Activated CD8-positive, alpha-beta memory T cell treated with anti-CD3 and anti-CD28 coated beads, Interleukin-2, amount 10 ng/mL, durations not matched to agents 7 days and 5 days (primary cell): ENCODE measurements around the gene MEIS2. TPM values are rescaled to one million over a fixed set of nuclear protein-coding genes. Genes with fewer than 3 reads are reported as not detected.

Source experiments
- ATAC-seq: fragments of 150-1000 bp; cut with Tn5 transposase; one replicate; pipeline ENCODE4 v1.10.0; 2021; ENCODE audit warnings: moderate library complexity
- CTCF ChIA-PET: fragments of 350-600 bp; sonication (Branson Sonifier 250); formaldehyde crosslinking; loops from one replicate; lab custom pipeline; 2021; ENCODE audit warnings: antibody characterized with exemption; lab: Charles Lee
- DNase-seq: peaks from one replicate; pipeline ENCODE4 v3.0.0-alpha.2; 2020
- H3K27ac Mint-ChIP-seq: one replicate; pipeline ENCODE4 v1.8.0; 2021; ENCODE audit warnings: mild to moderate bottlenecking, mixed read lengths
- H3K27me3 Mint-ChIP-seq: one replicate; pipeline ENCODE4 v1.8.0; 2021; ENCODE audit warnings: mixed read lengths
- H3K36me3 Mint-ChIP-seq: one replicate; pipeline ENCODE4 v1.8.0; 2021; ENCODE audit warnings: mild to moderate bottlenecking, mixed read lengths
- H3K4me1 Mint-ChIP-seq: one replicate; pipeline ENCODE4 v1.8.0; 2021; ENCODE audit warnings: mixed read lengths
- H3K4me3 Mint-ChIP-seq: one replicate; pipeline ENCODE4 v1.8.0; 2021; ENCODE audit warnings: mild to moderate bottlenecking, moderate library complexity, mixed read lengths
- H3K9me3 Mint-ChIP-seq: one replicate; pipeline ENCODE4 v1.8.0; 2022; ENCODE audit warnings: low read depth, mixed read lengths
- total RNA-seq, 2 experiments: library from RNA; stranded (reverse); gene quantifications; one replicate each; pipeline ENCODE4 v1.2.3, GENCODE V29; 2021

Gene MEIS2
- total RNA-seq, 2 experiments from 2014 or later, result 0.07 TPM; not detected in 1

DNA sequence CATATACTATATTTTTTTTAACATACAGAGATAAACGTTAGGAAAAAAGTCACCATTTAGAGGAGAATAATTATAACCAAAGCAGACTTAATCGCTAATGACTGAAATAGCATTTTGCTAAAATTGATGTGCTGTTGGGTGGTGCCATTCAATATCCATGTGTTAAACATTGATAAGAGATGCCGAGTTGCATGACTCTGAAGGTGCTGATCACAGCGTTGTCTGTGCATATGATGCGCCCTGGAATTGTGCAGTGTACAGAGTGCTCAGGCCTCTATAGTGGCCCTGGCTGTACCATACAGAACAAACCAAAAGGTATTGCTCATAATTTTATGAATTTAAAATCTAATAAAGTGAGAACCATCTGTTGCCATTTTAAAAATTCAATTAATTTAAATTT is 168.3 kb downstream of the MEIS2 start:
- H3K27me3 Mint-ChIP-seq, result no peaks in the 10 kb centered on the region
- CTCF ChIA-PET, result no interaction called here

GRCh38 chr15:36931434-36931833 is 168.9 kb downstream of the MEIS2 start:
- DNase-seq (no peak), ATAC-seq (no peak)
- no peaks in the 10 kb centered on the region for H3K27me3 Mint-ChIP-seq
- no peaks in the 10 kb centered on the region for H3K4me1 Mint-ChIP-seq
- no peak overlapping the region for H3K27ac Mint-ChIP-seq
- CTCF ChIA-PET, result no interaction called here
- peaks cover 2% of the 10 kb centered on the region for H3K9me3 Mint-ChIP-seq
- no peak overlapping the region for H3K4me3 Mint-ChIP-seq
- H3K36me3 Mint-ChIP-seq, result no peaks in the 10 kb centered on the region

More for the DNA sequence above, 168.3 kb downstream of the MEIS2 start:
- DNase-seq (no peak), ATAC-seq (no peak)
- no peaks in the 10 kb centered on the region for H3K4me1 Mint-ChIP-seq
- H3K9me3 Mint-ChIP-seq, result peaks cover 2% of the 10 kb centered on the region
- H3K27ac Mint-ChIP-seq, result no peak overlapping the region
- no peak overlapping the region for H3K4me3 Mint-ChIP-seq
- H3K36me3 Mint-ChIP-seq, result no peaks in the 10 kb centered on the region

- H3K4me3 Mint-ChIP-seq, result no peak overlapping the region
- DNase-seq (no peak), ATAC-seq (no peak)
- no peaks in the 10 kb centered on the region for H3K4me1 Mint-ChIP-seq
- H3K36me3 Mint-ChIP-seq, result no peaks in the 10 kb centered on the region
- peaks cover 2% of the 10 kb centered on the region for H3K9me3 Mint-ChIP-seq
- H3K27me3 Mint-ChIP-seq, result no peaks in the 10 kb centered on the region
- CTCF ChIA-PET, result no interaction called here
- H3K27ac Mint-ChIP-seq, result no peak overlapping the region
Observed at GRCh38 chr15:36926427-36926825, 173.9 kb downstream of the MEIS2 start.

DNA sequence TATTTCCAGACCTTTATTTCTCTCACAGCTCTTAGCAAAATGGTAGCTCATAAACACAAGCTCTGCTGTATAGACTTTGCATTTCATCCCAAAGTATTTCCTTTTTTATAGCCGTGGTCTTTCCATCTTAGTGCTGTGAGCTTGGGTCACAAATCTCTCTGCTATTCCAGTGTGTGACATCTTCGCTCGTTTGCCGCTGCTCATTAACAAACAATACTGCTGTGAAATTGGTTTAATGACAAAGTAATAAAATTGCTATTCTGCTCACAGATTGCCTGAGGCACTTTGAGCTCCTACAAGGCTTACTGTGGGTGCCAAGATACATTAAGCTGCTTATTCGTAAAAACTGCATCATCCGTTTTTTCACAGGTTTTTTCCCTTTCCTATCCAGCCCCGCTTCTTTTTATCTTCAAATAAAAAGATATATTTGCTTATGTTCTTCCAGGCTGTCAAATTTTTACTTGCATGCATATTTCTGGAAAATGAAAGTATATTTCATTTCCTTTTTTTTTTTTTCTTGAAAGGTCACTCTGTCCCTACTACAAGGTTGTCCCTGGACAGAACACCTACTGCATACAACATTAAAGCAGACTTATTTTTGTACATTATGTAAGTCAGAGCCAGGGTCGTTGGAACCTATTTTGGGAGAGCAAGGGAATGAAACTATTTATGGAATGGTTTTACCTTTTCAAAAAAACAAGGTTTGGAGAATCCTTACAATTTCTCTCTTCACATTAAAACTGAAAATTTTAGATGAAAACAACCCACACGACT is 174.5 kb downstream of the MEIS2 start:
- CTCF ChIA-PET, result no interaction called here
- Mint-ChIP-seq H3K9me3 (peaks cover 2% of the 10 kb centered on the region), H3K4me3 (no peak overlapping the region), H3K27ac (no peak overlapping the region), H3K36me3 (no peaks in the 10 kb centered on the region), H3K27me3 (no peaks in the 10 kb centered on the region), H3K4me1 (no peaks in the 10 kb centered on the region)
- ATAC-seq, result no peak
- no peak for DNase-seq

- H3K4me3 Mint-ChIP-seq, result no peak overlapping the region
- peaks cover 2% of the 10 kb centered on the region for H3K9me3 Mint-ChIP-seq
- H3K4me1 Mint-ChIP-seq, result no peaks in the 10 kb centered on the region
- DNase-seq (no peak), ATAC-seq (no peak)
- CTCF ChIA-PET, result no interaction called here
- H3K27me3 Mint-ChIP-seq, result no peaks in the 10 kb centered on the region
- H3K27ac Mint-ChIP-seq, result no peak overlapping the region
- H3K36me3 Mint-ChIP-seq, result no peaks in the 10 kb centered on the region
Observed at GRCh38 chr15:36925049-36925448, 175.3 kb downstream of the MEIS2 start.

DNA sequence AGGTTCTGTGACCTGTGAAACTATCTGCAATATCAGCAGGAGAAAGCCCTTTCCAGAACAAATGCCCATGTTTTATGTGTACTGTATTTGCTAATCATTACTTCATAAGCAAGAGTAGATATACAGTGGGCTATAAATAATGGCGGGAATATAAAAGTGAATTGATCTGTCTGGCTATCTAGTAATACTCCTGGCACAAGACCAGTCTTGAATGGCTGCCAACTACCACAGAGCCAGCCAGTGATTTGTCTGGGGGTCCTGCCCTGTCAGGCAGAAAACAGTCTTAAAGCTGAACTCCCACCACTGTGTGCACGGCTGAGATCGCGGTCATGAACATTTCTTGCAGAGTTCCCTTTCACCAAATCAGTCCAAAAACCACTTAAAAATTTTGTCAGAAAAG is 176.3 kb downstream of the MEIS2 start:
- no peak overlapping the region for H3K27ac Mint-ChIP-seq
- no peak overlapping the region for H3K4me3 Mint-ChIP-seq
- H3K9me3 Mint-ChIP-seq, result peaks cover 2% of the 10 kb centered on the region
- CTCF ChIA-PET, result no interaction called here
- ATAC-seq, result no peak
- no peaks in the 10 kb centered on the region for H3K27me3 Mint-ChIP-seq
- no peak for DNase-seq
- no peaks in the 10 kb centered on the region for H3K36me3 Mint-ChIP-seq
- no peaks in the 10 kb centered on the region for H3K4me1 Mint-ChIP-seq

DNA sequence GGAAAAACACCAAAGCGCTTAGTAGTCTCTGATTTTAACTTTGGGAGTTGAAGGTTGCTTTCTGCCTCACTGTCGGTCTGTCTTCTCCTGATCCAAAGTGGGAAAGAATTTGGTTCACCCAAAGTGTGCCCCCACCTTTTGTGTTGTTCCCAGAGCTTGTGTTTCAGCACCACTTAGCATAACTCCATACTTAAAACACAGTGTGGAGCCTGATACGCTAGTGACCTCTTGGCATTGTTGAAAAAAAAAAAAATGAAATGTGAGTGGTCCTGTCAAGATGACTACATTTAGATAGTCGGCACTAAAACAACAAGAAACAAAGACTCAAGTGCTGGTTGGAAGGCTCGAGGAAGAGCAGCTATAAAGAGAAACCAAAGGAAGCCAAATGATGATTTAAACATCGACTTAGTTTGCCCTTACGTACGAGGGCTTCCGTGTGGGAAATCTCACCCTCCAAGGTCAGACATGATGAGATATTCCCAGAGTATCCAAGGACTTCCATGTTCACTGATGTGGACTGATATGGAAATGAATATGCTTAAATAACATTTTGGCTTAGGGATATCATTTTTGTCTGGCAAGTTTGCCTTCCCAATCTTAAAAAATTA is 178.8 kb downstream of the MEIS2 start:
- no peak for ATAC-seq
- Mint-ChIP-seq H3K27me3 (no peaks in the 10 kb centered on the region), H3K27ac (no peak overlapping the region)

GRCh38 chr15:36917411-36918267 is 182.7 kb downstream of the MEIS2 start:
- Mint-ChIP-seq H3K36me3 (no peaks in the 10 kb centered on the region), H3K4me1 (no peaks in the 10 kb centered on the region), H3K4me3 (no peak overlapping the region), H3K27ac (no peak overlapping the region), H3K27me3 (no peaks in the 10 kb centered on the region), H3K9me3 (no peaks in the 10 kb centered on the region)
- DNase-seq, result no peak
- no peak for ATAC-seq
- CTCF ChIA-PET, result no interaction called here

More for the DNA sequence above, 178.8 kb downstream of the MEIS2 start:
- no peaks in the 10 kb centered on the region for H3K36me3 Mint-ChIP-seq
- H3K4me3 Mint-ChIP-seq, result no peak overlapping the region
- no peak for DNase-seq
- CTCF ChIA-PET, result no interaction called here
- H3K9me3 Mint-ChIP-seq, result no peaks in the 10 kb centered on the region
- H3K4me1 Mint-ChIP-seq, result no peaks in the 10 kb centered on the region

- Mint-ChIP-seq H3K27ac (no peak overlapping the region), H3K27me3 (no peaks in the 10 kb centered on the region), H3K36me3 (no peaks in the 10 kb centered on the region), H3K4me1 (no peaks in the 10 kb centered on the region), H3K4me3 (no peak overlapping the region), H3K9me3 (no peaks in the 10 kb centered on the region)
- no peak for ATAC-seq
- DNase-seq, result no peak
- CTCF ChIA-PET, result no interaction called here
Observed at GRCh38 chr15:36914960-36915808, 185.2 kb downstream of the MEIS2 start.

GRCh38 chr15:36914466-36914865 is 185.9 kb downstream of the MEIS2 start:
- CTCF ChIA-PET, result no interaction called here
- Mint-ChIP-seq H3K9me3 (no peaks in the 10 kb centered on the region), H3K4me1 (no peaks in the 10 kb centered on the region), H3K36me3 (no peaks in the 10 kb centered on the region), H3K27ac (no peak overlapping the region), H3K4me3 (no peak overlapping the region), H3K27me3 (no peaks in the 10 kb centered on the region)
- ATAC-seq (no peak), DNase-seq (no peak)

GRCh38 chr15:36912311-36912712 is 188.0 kb downstream of the MEIS2 start:
- Mint-ChIP-seq H3K4me3 (no peak overlapping the region), H3K4me1 (no peaks in the 10 kb centered on the region), H3K9me3 (no peaks in the 10 kb centered on the region), H3K27ac (no peak overlapping the region), H3K36me3 (no peaks in the 10 kb centered on the region), H3K27me3 (no peaks in the 10 kb centered on the region)
- ATAC-seq (no peak), DNase-seq (no peak)
- CTCF ChIA-PET, result no interaction called here

DNA sequence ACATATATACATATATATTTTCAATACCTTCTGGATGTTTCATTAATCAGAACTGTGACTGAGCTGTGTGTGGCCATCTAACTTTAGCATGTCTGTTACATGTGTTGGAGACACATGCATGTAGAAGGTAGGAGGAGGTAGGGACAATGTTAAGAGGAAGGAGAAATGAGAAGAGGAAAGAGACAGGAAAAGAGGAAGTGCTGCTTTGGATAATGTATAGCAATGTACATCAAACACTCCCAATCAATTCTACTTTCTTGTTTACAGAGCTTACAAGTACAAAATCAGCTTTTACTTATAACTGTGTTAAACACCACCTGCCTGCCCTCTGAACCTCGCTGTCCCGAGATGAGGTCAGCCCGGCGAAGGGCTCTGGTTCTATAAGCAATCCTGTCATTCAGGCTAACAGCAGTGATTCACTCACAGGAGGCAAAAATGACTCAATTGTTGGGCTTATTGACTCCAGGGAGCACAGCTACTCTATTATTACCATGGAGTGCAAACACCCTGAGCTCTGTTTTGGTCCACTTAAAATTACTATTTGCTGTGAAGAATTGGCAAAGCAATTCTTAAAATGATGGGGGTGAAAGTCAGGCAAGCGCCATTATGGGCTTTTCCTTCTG is 188.9 kb downstream of the MEIS2 start:
- CTCF ChIA-PET, result no interaction called here

DNA sequence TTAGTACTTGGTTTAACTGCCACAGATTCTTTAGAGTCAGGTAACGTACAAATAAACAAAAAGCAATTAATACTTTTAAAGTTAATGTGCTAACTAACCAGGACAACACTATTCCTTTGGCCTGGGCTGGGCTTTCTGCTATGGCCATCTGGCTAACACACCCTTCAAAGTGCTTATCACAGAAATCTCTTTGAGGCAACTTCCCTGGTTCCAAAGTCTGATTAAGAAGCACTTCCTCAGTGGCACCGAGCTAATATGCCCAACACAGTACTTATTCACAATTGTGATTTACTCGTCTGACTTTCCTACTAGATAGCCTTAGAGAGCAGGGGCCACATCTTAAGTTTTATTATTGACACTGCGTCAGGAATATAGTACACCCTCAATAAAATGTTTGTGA is 191.4 kb downstream of the MEIS2 start:
- Mint-ChIP-seq H3K9me3 (no peaks in the 10 kb centered on the region), H3K4me1 (no peaks in the 10 kb centered on the region), H3K36me3 (no peaks in the 10 kb centered on the region), H3K4me3 (no peak overlapping the region), H3K27me3 (no peaks in the 10 kb centered on the region), H3K27ac (no peak overlapping the region)
- DNase-seq (no peak), ATAC-seq (no peak)
- CTCF ChIA-PET, result no interaction called here

More for the DNA sequence above, 188.9 kb downstream of the MEIS2 start:
- DNase-seq, result no peak
- no peaks in the 10 kb centered on the region for H3K9me3 Mint-ChIP-seq
- H3K36me3 Mint-ChIP-seq, result no peaks in the 10 kb centered on the region
- no peaks in the 10 kb centered on the region for H3K27me3 Mint-ChIP-seq
- H3K4me1 Mint-ChIP-seq, result no peaks in the 10 kb centered on the region
- H3K4me3 Mint-ChIP-seq, result no peak overlapping the region
- no peak overlapping the region for H3K27ac Mint-ChIP-seq
- no peak for ATAC-seq
